ENCODE results near the gene KCNIP1.
A peak's percentile ranks its signal among the peaks of the same experiment; 100 is the strongest.

The KCNIP1 gene

DNA sequence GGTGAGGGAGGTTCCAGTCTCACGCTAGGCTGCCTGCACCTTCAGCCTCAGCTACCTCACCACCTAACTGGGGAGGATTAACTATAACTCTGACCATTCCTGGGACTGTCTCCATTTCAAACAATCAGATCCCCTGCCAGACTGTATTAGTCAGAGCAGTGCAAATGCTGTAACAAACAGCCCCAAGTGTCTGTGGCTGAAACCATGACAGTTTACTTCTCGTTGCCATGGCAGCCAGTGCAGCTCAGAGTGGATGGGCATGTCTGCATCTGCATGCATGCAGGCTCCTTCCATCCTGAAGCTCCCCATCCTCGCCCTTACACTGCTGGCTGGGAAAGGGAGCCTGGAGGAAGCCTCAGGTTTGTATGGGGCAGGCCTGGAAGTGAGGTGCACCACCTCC lies 86.7 kb downstream of the KCNIP1 start:
- TF ChIP-seq, protein P1, sequence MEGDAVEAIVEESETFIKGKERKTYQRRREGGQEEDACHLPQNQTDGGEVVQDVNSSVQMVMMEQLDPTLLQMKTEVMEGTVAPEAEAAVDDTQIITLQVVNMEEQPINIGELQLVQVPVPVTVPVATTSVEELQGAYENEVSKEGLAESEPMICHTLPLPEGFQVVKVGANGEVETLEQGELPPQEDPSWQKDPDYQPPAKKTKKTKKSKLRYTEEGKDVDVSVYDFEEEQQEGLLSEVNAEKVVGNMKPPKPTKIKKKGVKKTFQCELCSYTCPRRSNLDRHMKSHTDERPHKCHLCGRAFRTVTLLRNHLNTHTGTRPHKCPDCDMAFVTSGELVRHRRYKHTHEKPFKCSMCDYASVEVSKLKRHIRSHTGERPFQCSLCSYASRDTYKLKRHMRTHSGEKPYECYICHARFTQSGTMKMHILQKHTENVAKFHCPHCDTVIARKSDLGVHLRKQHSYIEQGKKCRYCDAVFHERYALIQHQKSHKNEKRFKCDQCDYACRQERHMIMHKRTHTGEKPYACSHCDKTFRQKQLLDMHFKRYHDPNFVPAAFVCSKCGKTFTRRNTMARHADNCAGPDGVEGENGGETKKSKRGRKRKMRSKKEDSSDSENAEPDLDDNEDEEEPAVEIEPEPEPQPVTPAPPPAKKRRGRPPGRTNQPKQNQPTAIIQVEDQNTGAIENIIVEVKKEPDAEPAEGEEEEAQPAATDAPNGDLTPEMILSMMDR (conservative IDR thresholded peaks at IDR 0.05; ENCODE audit: control insufficient read depth, insufficient read depth, low read depth, low read length) = no peak
- no peak for DNase-seq (ENCODE audit: low read depth)
- no peak overlapping the region for H3K4me3 ChIP-seq (ENCODE audit: control insufficient read depth, low read depth, low read length)

DNA sequence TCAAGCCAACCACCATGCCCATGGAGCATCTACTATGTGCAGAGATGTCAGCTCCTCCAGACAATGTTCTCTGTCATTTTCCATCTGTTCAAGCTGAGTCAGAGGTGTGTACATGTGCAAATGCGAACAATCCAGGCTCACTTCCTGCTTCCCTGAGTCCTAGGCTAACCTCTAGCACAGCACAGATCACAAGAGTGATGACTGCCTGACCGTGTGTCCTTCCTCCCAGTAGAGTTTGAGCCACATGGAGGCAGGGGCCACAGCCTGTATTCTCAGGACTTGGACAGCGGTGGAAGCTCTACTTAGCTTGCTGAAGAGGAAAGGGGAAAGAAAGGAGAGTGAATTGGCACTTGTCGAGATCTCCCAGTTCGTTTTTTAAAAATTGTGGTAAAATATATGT lies 87.2 kb downstream of the KCNIP1 start:
- TF ChIP-seq, protein P1 (conservative IDR thresholded peaks at IDR 0.05; ENCODE audit: control insufficient read depth, insufficient read depth, low read depth, low read length) = no peak
- H3K4me3 ChIP-seq (ENCODE audit: control insufficient read depth, low read depth, low read length) = no peak overlapping the region
- peak; percentile 34 for DNase-seq (ENCODE audit: low read depth)

DNA sequence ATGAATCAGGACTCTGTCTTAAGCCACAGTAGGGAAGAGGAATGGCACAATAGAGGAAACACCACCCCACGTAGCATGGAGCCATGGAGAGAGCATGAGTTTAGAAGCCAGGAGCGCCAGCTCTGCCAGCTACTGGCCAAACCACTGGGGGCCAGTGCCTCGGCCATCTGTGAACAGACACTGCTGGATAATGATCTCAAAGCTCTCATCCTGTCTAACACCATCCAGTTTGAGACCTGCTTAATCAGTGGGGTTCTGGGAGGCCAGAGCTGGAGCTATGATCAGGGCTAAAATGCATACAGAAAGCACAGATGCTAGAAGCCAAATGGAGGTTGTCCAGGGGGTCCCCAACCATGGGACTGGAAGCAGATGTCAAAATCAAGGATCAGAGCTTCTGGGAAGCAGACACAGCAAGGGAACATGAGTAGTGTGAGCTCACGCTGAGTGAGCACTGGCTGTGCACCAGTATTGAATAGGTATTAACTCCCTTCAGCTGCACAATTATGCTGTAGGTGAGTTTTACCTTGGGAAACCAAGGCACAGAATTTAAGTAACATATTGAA lies 92.7 kb downstream of the KCNIP1 start:
- H3K4me3 ChIP-seq (ENCODE audit: control insufficient read depth, low read depth, low read length) = no peak overlapping the region
- TF ChIP-seq, protein P1 (conservative IDR thresholded peaks at IDR 0.05; ENCODE audit: control insufficient read depth, insufficient read depth, low read depth, low read length) = no peak
- no peak for DNase-seq (ENCODE audit: low read depth)

DNA sequence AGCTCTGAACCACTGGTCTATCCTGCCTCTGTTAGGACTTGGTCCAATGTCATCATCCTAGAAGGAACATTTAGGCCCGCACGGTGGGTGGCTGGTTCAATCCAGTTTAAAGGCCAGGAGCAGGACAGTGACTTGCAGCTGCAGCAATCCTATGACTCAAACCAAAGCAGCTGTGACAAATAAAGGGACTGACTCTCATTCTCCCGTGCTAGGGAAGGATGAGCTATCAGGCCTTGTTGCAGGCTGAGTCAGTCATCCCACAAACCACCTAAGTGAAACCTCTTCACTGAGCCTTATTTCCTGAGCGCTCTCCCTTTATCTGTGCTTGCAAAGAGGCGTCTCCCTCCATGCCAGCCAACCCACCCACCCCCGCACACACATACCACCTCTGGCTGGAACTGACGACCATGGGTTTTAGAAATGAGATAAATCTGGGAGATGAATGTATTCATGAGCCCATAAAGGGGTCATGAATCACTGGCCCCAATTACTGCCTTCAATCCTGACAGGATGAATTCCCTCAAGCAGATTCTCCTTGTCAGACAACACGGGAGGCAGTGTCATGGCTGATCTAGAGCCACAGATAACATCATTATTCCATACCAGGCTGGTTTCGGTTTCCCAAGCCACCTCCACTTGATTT lies 93.4 kb downstream of the KCNIP1 start:
- H3K4me3 ChIP-seq (ENCODE audit: control insufficient read depth, low read depth, low read length) = no peak overlapping the region
- DNase-seq (ENCODE audit: low read depth) = peak; percentile 95
- TF ChIP-seq, protein P1 (conservative IDR thresholded peaks at IDR 0.05; ENCODE audit: control insufficient read depth, insufficient read depth, low read depth, low read length) = no peak

DNA sequence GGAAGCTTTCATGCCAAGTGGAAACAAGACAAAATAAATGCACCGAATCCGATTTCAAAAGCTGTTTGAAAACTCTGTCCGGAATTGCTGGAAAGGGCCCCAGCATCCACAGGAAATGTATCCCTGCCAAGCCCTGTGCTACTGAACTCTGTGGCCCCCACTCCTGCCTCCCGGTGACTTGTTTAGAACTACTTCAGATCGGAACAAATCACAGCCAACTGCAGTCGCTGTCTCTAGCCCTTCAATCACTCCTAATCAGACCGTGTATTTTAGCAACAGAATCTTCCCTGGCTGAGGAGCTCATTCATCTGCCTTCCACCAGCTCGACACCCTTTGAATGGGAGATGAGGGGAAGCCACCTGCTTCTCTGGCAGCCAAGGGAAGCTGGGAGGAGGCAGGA lies 94.1 kb downstream of the KCNIP1 start:
- no peak overlapping the region for H3K4me3 ChIP-seq (ENCODE audit: control insufficient read depth, low read depth, low read length)
- peak; percentile 34 for DNase-seq (ENCODE audit: low read depth)
- TF ChIP-seq, protein P1 (conservative IDR thresholded peaks at IDR 0.05; ENCODE audit: control insufficient read depth, insufficient read depth, low read depth, low read length) = no peak

DNA sequence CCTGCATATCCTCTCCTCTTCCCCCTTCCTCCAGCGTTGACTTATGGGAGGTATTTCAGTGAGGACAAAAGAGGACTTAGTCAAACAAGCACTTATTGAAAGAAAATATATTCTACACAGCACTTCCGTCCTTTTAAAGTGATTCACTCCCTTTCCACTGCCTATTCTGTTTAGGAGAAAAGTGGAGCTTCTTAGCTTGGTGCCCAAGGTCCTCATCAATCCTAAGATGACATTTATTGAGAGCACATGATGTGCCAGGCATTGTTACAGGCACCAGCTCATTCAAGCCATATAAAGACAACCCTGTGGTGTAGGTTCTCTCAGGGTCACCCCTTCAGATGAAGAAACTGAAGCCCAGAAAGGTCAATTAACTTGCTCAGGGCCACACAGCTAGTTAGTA lies 95.9 kb downstream of the KCNIP1 start:
- no peak for DNase-seq (ENCODE audit: low read depth)
- TF ChIP-seq, protein P1 (conservative IDR thresholded peaks at IDR 0.05; ENCODE audit: control insufficient read depth, insufficient read depth, low read depth, low read length) = no peak
- no peak overlapping the region for H3K4me3 ChIP-seq (ENCODE audit: control insufficient read depth, low read depth, low read length)
